ENCODE data around the gene RRP9. TPM values are rescaled to one million over a fixed set of nuclear protein-coding genes. Genes with fewer than 3 reads are reported as not detected.
A peak's percentile ranks its signal among the peaks of the same experiment; 100 is the strongest.

RRP9 gene
- total and polyA plus RNA-seq, 10 donors, result 9.5 to 26.6 (median 14.1) TPM

GRCh38 chr3:51982838-51983577, 41.3 kb upstream of the RRP9 start, which contains the start of gene ACY1:
Gene ACY1 (plus strand): TSS chr3:51983535. CDS start chr3:51984065, 530 bp downstream.
- Histone ChIP-seq H3K9me3 (no peaks in the 10 kb centered on the region), H3K36me3 (peaks cover 0 to 6% (median 0%) of the 10 kb centered on the region in 6 donors), H3K27me3 (replicated peaks in 1 of 7) (no peaks in the 10 kb centered on the region), H3K27ac (peak within 1 kb of the TSS; percentile 87 to 98 (median 96)), H3K4me3 (peak within 1 kb of the TSS; percentile 33 to 78 (median 64)), H3K4me1 (peaks cover 17 to 48% (median 33%) of the 10 kb centered on the region in 6 donors)
- intact Hi-C loops (cut with DNase I; ENCODE audit: low total_unique reads), result no loop called here
- TF ChIP-seq CTCF (IDR thresholded peaks at IDR 0.05 in 8 of 11, conservative IDR thresholded peaks at IDR 0.05 in 3 of 11) (no peak), POLR2A (IDR thresholded peaks at IDR 0.05) (peak in 2 of 3 donors; percentile 36 to 58), POLR2AphosphoS5 (IDR thresholded peaks at IDR 0.05) (peak; percentile 89 to 94 (median 93))
- peak; percentile 96 for DNase-seq
- 0 to 1% (median 0%) methylated on average over 21 to 68 of the region's 68 CpGs for WGBS, 5 donors

- DNase-seq, result no peak
- Histone ChIP-seq H3K36me3 (peaks cover 0 to 6% (median 0%) of the 10 kb centered on the region in 6 donors), H3K4me3 (peak overlapping the region; percentile 33 to 78 (median 64)), H3K27me3 (replicated peaks in 1 of 7) (no peaks in the 10 kb centered on the region), H3K27ac (peak overlapping the region; percentile 87 to 98 (median 96)), H3K9me3 (no peaks in the 10 kb centered on the region), H3K4me1 (peaks cover 17 to 51% (median 35%) of the 10 kb centered on the region in 6 donors)
- WGBS, 5 donors, result 4 to 9% (median 8%) methylated on average over 4 of the region's 4 CpGs
- peak in 7 of 11 experiments; percentile 33 to 57 (median 43) for TF ChIP-seq CTCF (IDR thresholded peaks at IDR 0.05 in 8 of 11, conservative IDR thresholded peaks at IDR 0.05 in 3 of 11)
- TF ChIP-seq POLR2AphosphoS5 (IDR thresholded peaks at IDR 0.05), result no peak
- intact Hi-C loops (cut with DNase I; ENCODE audit: low total_unique reads), result no loop called here
Observed at GRCh38 chr3:51982352-51982837, 40.7 kb upstream of the RRP9 start.

- no peak for DNase-seq
- Histone ChIP-seq H3K9me3 (no peaks in the 10 kb centered on the region), H3K27ac (peak overlapping the region in 1 of 8 donors; percentile 98), H3K36me3 (peaks cover 0 to 6% (median 0%) of the 10 kb centered on the region in 6 donors), H3K4me3 (no peak overlapping the region), H3K4me1 (peaks cover 27 to 73% (median 51%) of the 10 kb centered on the region in 6 donors), H3K27me3 (replicated peaks in 1 of 7) (no peaks in the 10 kb centered on the region)
- TF ChIP-seq POLR2A (IDR thresholded peaks at IDR 0.05), result no peak
- TF ChIP-seq POLR2AphosphoS5 (IDR thresholded peaks at IDR 0.05), result no peak
- TF ChIP-seq CTCF (IDR thresholded peaks at IDR 0.05 in 8 of 11, conservative IDR thresholded peaks at IDR 0.05 in 3 of 11), result no peak
- intact Hi-C loops (cut with DNase I; ENCODE audit: low total_unique reads), result no loop called here
- 91 to 99% (median 98%) methylated on average over 8 to 10 of the region's 10 CpGs for WGBS, 5 donors
Observed at GRCh38 chr3:51980253-51980652, 38.5 kb upstream of the RRP9 start.

DNA sequence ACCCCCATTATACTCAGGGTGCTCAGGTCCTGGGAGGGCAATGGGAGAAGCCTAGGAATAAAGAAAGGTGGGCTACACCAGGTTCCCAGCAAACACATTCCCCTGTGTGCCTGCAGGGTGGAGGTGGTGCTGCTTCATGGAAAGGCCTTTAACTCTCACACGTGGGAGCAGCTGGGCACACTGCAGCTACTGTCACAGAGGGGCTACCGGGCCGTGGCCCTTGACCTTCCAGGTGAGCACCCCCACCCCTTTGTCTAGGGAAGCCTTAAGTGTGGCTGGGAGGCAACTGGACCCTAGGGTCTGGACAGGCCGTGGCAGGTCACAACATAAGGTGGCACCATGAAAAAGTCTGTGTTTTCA, 36.4 kb upstream of the RRP9 start:
- DNase-seq, result no peak
- 85 to 96% (median 89%) methylated on average over 4 of the region's 4 CpGs for WGBS, 5 donors
- H3K27me3 ChIP-seq (replicated peaks in 1 of 7), result no peaks in the 10 kb centered on the region
- H3K9me3 ChIP-seq, result no peaks in the 10 kb centered on the region
- peaks cover 28 to 77% (median 56%) of the 10 kb centered on the region in 6 donors for H3K4me1 ChIP-seq
- H3K4me3 ChIP-seq, result no peak overlapping the region
- H3K27ac ChIP-seq, result peak overlapping the region in 4 of 8 donors; percentile 91 to 95 (median 94)
- intact Hi-C loops (cut with DNase I; ENCODE audit: low total_unique reads), result no loop called here
- TF ChIP-seq POLR2A (IDR thresholded peaks at IDR 0.05) (no peak), CTCF (IDR thresholded peaks at IDR 0.05 in 8 of 11, conservative IDR thresholded peaks at IDR 0.05 in 3 of 11) (no peak), POLR2AphosphoS5 (IDR thresholded peaks at IDR 0.05) (no peak)
- H3K36me3 ChIP-seq, result peaks cover 0 to 6% (median 0%) of the 10 kb centered on the region in 6 donors
